ENCODE results near the gene PROSER2.

- TF ChIP-seq CTCF (IDR thresholded peaks at IDR 0.05) (no peak), POLR2A (IDR thresholded peaks at IDR 0.05) (no peak)
These were observed 54.4 kb downstream of the PROSER2 start for GRCh38 chr10:11877591-11877905.
